Naive B cell (primary cell): ENCODE results near the gene RFC5. TPM values are rescaled to one million over a fixed set of nuclear protein-coding genes. Genes with fewer than 3 reads are reported as not detected.
A peak's percentile ranks its signal among the peaks of the same experiment; 100 is the strongest.

Experiments used
- ATAC-seq, 2 donors: fragments of 150-1000 bp; cut with Tn5 transposase; 2 replicates each; pipeline ENCODE4 v1.10.0; 2021; ENCODE audit warnings: low read depth in 2 of 2, mild to moderate bottlenecking in 2 of 2, moderate library complexity in 2 of 2
- DNase-seq: peaks from one replicate; pipeline ENCODE4 v3.0.0; 2022
- H3K27ac Mint-ChIP-seq, 6 donors: one replicate each; pipeline ENCODE4 v1.8.0; 2020 to 2022; ENCODE audit warnings: mild to moderate bottlenecking in 6 of 6, mixed read lengths in 6 of 6, moderate library complexity in 5 of 6, inconsistent platforms in 2 of 6
- H3K27me3 Mint-ChIP-seq, 3 donors: one replicate each; pipeline ENCODE4 v1.8.0; 2021 to 2022; ENCODE audit warnings: mixed read lengths in 3 of 3, mild to moderate bottlenecking in 1 of 3
- H3K36me3 Mint-ChIP-seq, 2 donors: one replicate each; pipeline ENCODE4 v1.8.0; 2020 to 2022; ENCODE audit warnings: mixed read lengths in 2 of 2, inconsistent platforms in 1 of 2, mild to moderate bottlenecking in 1 of 2
- H3K4me1 Mint-ChIP-seq, 3 donors: one replicate each; pipeline ENCODE4 v1.8.0; 2020 to 2022; ENCODE audit warnings: mixed read lengths in 3 of 3, inconsistent platforms in 1 of 3, mild to moderate bottlenecking in 1 of 3, moderate library complexity in 1 of 3
- H3K4me3 Mint-ChIP-seq, 8 donors: one replicate each; pipeline ENCODE4 v1.8.0; 2020 to 2022; ENCODE audit warnings: mild to moderate bottlenecking in 8 of 8, mixed read lengths in 8 of 8, moderate library complexity in 8 of 8, inconsistent platforms in 2 of 8
- H3K9me3 Mint-ChIP-seq, 7 donors: one replicate each; pipeline ENCODE4 v1.8.0; 2020 to 2022; ENCODE audit warnings: mixed read lengths in 7 of 7, mild to moderate bottlenecking in 5 of 7, inconsistent platforms in 2 of 7, moderate library complexity in 1 of 7
- polyA plus RNA-seq, 6 donors: library from polyadenylated mRNA; unstranded; fragments of 300-500 nt; fragmentation: Illumina TruSeq; gene quantifications; one replicate each; pipeline ENCODE4 v1.2.3, GENCODE V29; 2021; ENCODE audit warnings: low read depth in 6 of 6

The RFC5 gene
- polyA plus RNA-seq, 6 donors from 2014 or later = 16.0 to 26.8 (median 24.1) TPM

GRCh38 chr12:118044075-118044474 is 27.6 kb downstream of the RFC5 start:
- Mint-ChIP-seq H3K4me3 (no peak overlapping the region), H3K36me3 (peaks cover 7 to 18% of the 10 kb centered on the region in 2 donors), H3K4me1 (peaks cover 0 to 3% (median 0%) of the 10 kb centered on the region in 3 donors), H3K27me3 (no peaks in the 10 kb centered on the region), H3K27ac (no peak overlapping the region), H3K9me3 (peaks cover 0 to 2% (median 0%) of the 10 kb centered on the region in 7 donors)
- ATAC-seq = no peak
- DNase-seq = no peak

- Mint-ChIP-seq H3K36me3 (peaks cover 7 to 20% of the 10 kb centered on the region in 2 donors), H3K4me3 (no peak overlapping the region), H3K27me3 (no peaks in the 10 kb centered on the region), H3K4me1 (peaks cover 0 to 5% (median 0%) of the 10 kb centered on the region in 3 donors), H3K9me3 (peaks cover 0 to 2% (median 0%) of the 10 kb centered on the region in 7 donors), H3K27ac (no peak overlapping the region)
- ATAC-seq = no peak
- DNase-seq = no peak
Measured at GRCh38 chr12:118044577-118044976, 28.1 kb downstream of the RFC5 start.

DNA sequence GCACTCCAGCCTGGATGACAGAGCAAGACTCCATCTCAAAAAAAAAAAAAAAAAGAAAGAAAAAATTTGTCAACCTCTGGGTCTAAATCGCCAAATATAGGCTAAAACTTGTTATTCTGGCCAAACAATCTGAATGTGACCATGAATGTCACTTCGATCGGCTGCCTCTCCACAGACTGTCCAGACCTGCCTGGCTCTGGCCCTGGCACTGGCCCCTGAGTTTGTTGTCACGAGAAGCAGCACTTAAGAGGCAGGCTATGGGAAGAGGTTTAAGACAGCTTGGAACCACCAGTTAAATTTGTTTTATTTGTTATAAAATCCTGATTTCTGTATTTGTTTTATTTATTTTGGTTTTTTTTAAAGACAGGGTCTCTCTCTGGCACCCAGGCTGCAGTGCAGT is 29.9 kb downstream of the RFC5 start:
- Mint-ChIP-seq H3K27me3 (no peaks in the 10 kb centered on the region), H3K9me3 (no peaks in the 10 kb centered on the region), H3K4me3 (no peak overlapping the region), H3K27ac (no peak overlapping the region), H3K4me1 (peaks cover 0 to 4% (median 0%) of the 10 kb centered on the region in 3 donors), H3K36me3 (peaks cover 2 to 18% of the 10 kb centered on the region in 2 donors)
- no peak for DNase-seq
- ATAC-seq = no peak

DNA sequence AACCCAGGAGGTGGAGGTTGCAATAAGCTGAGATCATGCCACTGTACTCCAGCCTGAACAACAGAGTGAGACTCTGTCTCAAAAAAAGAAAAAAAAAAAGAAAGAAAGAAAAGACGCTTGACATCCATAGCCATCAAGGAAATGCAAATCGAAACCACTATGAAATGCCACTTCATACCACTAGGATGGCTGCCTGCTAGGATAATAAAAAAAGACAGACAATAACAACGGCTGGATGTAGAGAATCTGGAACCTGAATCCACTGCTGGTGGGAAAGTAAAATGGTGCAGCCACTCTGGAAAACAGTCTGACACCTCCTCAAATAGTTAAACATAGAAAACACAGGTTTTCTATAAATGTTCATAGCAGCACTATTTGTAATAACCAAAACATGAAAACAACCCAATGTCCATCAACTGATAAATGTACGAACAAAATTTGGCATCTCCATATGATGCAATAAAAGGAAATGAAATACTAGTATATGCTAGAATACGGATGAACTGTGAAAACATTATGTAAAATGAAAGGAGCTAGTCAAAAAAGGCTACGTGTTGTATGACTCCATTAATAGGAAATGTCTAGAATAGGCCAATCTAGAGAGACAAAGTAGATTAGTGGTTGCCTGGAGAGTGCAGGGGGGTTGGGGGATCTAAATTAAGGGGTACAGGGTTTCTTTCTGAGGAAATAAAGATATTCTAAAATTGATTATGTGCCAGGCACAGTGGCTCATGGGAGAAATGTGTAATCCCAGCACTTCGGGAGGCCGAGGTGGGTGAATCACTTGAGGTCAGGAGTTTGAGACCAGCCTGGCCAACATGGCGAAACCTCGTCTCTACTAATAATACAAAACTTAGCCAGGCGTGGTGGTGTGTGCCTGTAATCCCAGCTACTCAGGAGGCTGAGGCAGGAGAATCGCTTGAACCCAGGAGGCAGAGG is 34.7 kb downstream of the RFC5 start:
- H3K27ac Mint-ChIP-seq = peak overlapping the region in 1 of 6 donors; percentile 48
- no peaks in the 10 kb centered on the region for H3K9me3 Mint-ChIP-seq
- peaks cover 5 to 17% (median 9%) of the 10 kb centered on the region in 3 donors for H3K4me1 Mint-ChIP-seq
- no peak for DNase-seq
- no peak overlapping the region for H3K4me3 Mint-ChIP-seq
- H3K36me3 Mint-ChIP-seq = peaks cover 0 to 5% of the 10 kb centered on the region in 2 donors
- no peak for ATAC-seq
- no peaks in the 10 kb centered on the region for H3K27me3 Mint-ChIP-seq

DNA sequence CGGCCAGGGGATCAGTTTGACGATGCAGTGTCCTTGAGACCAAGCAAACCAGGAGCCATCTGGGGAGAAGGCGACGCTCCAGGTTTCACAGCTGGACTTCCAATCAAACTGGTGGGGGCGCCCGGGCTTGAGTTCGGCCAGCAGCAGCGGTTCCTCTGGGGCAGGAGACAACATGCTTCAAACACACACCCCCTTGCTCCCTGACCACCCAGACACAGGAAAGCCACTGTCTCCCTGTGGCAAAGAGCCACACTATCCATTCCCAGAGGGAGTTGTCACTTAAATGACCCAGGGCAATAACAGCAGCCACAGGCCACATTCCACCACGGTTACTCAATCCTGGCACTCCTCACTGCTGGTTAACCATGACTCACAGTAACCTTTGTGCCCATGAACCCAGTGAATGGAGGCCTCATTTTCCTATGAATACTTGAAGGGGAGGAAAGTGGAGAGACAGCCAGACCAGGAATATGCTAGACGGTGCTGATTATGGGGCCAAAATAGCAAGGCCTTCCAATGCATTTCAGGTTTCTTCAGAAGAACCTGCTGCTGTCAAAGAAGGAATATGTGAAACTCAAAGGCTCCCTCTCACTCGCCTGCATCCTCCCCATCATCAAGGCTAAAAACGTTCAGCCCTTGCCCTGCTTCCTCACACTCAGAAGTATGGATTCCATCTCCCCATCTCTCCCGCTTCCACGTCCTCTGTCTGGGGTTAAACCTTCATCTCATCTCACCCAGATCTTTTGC is 36.0 kb downstream of the RFC5 start:
- Mint-ChIP-seq H3K4me1 (peaks cover 6 to 17% (median 10%) of the 10 kb centered on the region in 3 donors), H3K36me3 (peaks cover 0 to 5% of the 10 kb centered on the region in 2 donors), H3K27ac (peak overlapping the region in 3 of 6 donors; percentile 2 to 58 (median 51)), H3K4me3 (no peak overlapping the region), H3K9me3 (no peaks in the 10 kb centered on the region), H3K27me3 (no peaks in the 10 kb centered on the region)
- ATAC-seq (no peak), DNase-seq (no peak)

DNA sequence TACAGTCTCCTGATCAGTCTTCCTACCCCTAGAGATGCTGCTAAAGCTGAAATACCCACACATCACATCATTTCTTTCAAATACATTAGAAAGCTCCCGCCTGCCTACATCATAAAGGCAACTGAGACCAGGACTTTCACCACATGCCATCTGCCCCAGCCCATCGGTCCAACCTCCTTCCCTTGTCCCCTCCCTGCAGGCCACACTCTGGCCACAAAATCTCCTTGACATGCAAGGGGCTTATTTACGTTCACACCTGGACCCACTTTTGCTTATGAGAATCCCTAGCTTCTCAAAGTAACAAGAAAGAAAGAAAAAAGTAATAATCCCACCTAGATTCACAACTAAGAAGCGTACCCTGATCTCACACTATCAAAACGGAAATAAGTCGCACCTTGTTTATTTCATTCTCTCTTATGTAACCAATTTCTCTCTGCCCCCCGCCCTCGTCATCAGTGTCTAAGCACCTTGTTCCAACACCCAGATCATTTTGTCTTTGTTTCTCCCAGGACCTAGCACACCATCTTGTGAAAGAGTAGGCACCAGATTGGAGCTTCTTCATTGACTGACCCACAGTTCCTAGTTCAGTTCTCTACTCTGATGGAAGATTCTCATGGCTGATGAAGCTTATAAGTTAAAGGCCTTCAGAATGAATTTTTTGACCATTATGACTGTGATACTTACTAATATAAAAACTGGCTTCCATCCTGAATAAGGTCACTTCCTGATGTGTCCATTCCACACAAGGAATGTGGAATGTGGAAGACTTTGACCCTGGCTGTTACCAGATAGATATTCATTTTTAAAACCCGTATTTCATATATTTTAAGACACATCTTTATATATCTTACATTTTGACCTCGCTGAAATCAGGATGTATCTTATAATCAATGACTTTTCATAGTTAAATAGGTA is 36.8 kb downstream of the RFC5 start:
- no peaks in the 10 kb centered on the region for H3K27me3 Mint-ChIP-seq
- no peaks in the 10 kb centered on the region for H3K9me3 Mint-ChIP-seq
- ATAC-seq = no peak
- peaks cover 6 to 17% (median 10%) of the 10 kb centered on the region in 3 donors for H3K4me1 Mint-ChIP-seq
- H3K36me3 Mint-ChIP-seq = peaks cover 0 to 5% of the 10 kb centered on the region in 2 donors
- no peak overlapping the region for H3K4me3 Mint-ChIP-seq
- peak overlapping the region in 5 of 6 donors; percentile 0 to 51 (median 23) for H3K27ac Mint-ChIP-seq
- no peak for DNase-seq

DNA sequence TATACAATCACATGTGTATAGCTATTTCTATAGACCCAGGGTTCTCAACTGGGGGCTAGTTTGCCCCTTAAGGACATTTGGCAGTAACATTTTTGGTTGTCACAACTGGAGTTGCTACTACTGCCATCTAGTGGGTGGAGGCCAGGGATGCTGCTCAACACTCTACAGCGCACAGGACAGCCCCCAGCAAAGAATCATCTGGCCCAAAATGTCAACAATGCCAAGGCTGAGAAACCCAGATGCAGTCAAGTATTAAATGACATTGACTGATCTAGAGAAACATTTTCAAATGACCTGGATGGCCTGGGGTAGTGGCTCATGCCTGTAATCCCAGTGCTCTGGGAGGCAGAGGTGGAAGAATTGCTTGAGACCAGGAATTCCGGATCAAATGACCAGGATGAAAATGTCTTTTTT is 38.6 kb downstream of the RFC5 start:
- DNase-seq (peak; percentile 58), ATAC-seq (peak; percentile 90 to 92)
- no peaks in the 10 kb centered on the region for H3K27me3 Mint-ChIP-seq
- H3K27ac Mint-ChIP-seq = peak overlapping the region in 2 of 6 donors; percentile 20 to 26
- H3K9me3 Mint-ChIP-seq = no peaks in the 10 kb centered on the region
- peak overlapping the region in 1 of 8 donors; percentile 68 for H3K4me3 Mint-ChIP-seq
- peaks cover 15 to 24% (median 21%) of the 10 kb centered on the region in 3 donors for H3K4me1 Mint-ChIP-seq
- no peaks in the 10 kb centered on the region for H3K36me3 Mint-ChIP-seq

DNA sequence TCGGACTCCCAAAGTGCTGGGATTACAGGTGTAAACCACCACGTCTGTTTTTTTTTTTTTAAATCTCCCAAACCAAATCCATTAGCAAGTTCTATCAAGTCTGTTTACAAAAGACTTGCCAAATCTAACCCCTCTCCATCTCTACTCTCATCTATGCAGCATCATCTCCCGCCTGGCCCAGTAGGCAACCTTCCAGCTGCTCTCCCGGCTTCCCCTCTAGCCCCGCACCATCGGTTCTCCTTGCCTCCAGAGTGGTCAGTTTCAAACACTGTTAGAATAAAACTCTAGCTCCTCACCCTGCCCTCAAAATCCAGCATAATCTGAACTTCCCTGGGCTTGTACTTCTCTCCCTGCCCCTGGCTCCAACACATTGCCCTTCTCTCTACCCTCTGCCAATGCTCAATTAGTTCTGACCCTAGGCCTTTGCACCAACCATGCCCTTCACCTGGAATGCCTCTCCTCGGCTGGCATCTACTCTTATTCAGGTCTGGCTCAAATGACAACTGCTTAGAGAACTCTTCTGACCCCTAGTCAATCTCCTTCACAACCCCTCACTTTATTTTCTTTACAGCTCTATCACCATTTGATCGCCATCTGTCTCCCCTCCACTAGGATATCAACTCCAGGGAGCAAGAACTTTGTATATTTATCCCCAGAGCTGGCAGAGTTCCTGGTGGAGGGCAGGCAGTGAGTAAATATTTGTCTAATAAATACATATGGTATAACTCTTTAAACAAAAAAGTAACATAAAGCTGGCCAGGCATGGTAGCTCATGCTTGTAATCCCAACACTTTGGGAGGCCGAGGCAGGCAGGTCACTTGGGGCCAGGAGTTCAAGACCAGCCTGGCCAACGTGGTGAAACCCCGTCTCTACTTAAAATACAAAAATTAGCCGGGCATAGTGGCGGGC is 39.6 kb downstream of the RFC5 start:
- ATAC-seq (no peak), DNase-seq (no peak)
- no peaks in the 10 kb centered on the region for H3K9me3 Mint-ChIP-seq
- no peaks in the 10 kb centered on the region for H3K36me3 Mint-ChIP-seq
- no peak overlapping the region for H3K4me3 Mint-ChIP-seq
- peak overlapping the region in 4 of 6 donors; percentile 3 to 76 (median 6) for H3K27ac Mint-ChIP-seq
- H3K4me1 Mint-ChIP-seq = peaks cover 18 to 27% (median 24%) of the 10 kb centered on the region in 3 donors
- H3K27me3 Mint-ChIP-seq = no peaks in the 10 kb centered on the region

GRCh38 chr12:118058227-118058626 is 41.7 kb downstream of the RFC5 start:
- Mint-ChIP-seq H3K36me3 (no peaks in the 10 kb centered on the region), H3K4me1 (peaks cover 34 to 43% (median 36%) of the 10 kb centered on the region in 3 donors), H3K9me3 (no peaks in the 10 kb centered on the region), H3K27me3 (no peaks in the 10 kb centered on the region), H3K27ac (peak overlapping the region in 1 of 6 donors; percentile 75), H3K4me3 (peak overlapping the region in 2 of 8 donors; percentile 70 to 95)
- DNase-seq = no peak
- no peak for ATAC-seq

DNA sequence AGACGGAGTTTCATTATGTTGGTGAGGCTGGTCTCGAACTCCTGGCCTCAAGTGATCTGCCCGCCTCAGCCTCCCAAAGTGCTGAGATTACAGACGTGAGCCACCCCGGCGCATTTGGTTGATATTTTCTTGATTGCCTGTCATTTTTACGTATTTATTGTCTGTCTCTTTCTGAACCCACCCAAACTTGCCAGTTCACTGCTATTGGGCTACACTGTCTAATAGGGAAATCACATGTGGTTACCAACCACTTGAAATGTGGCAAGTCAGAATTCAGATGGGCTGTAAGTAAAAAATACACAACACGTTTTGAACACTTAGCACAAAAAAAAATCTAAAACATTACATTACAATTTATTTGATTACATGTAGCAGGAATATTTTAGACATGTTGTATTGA is 42.4 kb downstream of the RFC5 start:
- Mint-ChIP-seq H3K4me3 (peak overlapping the region in 3 of 8 donors; percentile 88 to 95 (median 93)), H3K36me3 (no peaks in the 10 kb centered on the region)
- no peak for DNase-seq

DNA sequence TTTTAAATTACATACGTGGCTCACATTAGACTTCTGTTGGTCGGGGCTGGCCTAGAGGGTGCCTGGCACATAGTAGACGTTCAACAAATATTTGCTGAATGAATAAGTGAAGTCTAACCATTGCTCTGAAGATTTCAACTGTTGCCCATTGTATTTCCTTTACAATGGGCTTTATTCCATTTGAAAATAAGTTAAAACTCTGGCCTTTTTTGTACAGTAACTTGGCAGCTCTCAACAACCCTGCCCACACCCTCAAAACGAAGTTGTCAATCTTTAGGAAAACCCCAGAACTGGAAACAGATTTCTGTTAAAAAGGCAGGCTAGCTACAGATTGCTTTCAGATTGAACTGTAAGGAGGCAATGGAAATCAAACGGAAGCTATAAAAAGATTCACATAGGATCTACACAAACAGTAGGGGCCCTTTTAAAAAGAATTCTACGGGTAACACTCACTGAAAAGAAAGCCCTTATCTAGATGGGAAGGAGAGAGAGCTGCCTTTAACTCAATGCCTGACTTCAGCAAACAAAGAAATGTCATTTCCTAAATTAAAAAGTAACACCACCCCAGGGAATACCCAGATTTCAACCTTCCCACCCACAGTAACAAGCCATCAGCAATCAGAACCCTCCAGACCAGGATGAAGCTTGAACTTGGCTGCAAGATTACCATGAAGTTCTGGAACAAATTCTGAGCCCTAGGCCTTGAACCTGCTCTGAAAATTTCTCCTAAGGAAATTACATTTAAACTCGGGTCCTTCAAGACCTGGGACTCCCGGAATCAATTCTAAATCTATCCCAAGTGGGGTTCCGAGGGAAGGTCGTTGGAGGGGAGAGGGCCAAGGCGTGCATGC is 43.1 kb downstream of the RFC5 start:
- H3K4me3 Mint-ChIP-seq = peak overlapping the region; percentile 82 to 95 (median 93)
- H3K4me1 Mint-ChIP-seq = peaks cover 36 to 52% (median 41%) of the 10 kb centered on the region in 3 donors
- H3K27ac Mint-ChIP-seq = peak overlapping the region; percentile 67 to 96 (median 90)
- H3K36me3 Mint-ChIP-seq = no peaks in the 10 kb centered on the region
- DNase-seq (no peak), ATAC-seq (no peak)
- no peaks in the 10 kb centered on the region for H3K27me3 Mint-ChIP-seq
- H3K9me3 Mint-ChIP-seq = no peaks in the 10 kb centered on the region

More for the DNA sequence above, 42.4 kb downstream of the RFC5 start:
- H3K27ac Mint-ChIP-seq = peak overlapping the region; percentile 14 to 96 (median 80)
- H3K27me3 Mint-ChIP-seq = no peaks in the 10 kb centered on the region
- H3K9me3 Mint-ChIP-seq = no peaks in the 10 kb centered on the region
- peaks cover 32 to 45% (median 36%) of the 10 kb centered on the region in 3 donors for H3K4me1 Mint-ChIP-seq
- no peak for ATAC-seq
